WTC11 (cell line): ENCODE data around the gene TBX4. TPM values are rescaled to one million over a fixed set of nuclear protein-coding genes. Genes with fewer than 3 reads are reported as not detected.

Experiments
- ATAC-seq: fragments of 200-7000 bp; cut with Tn5 transposase; 2 replicates; pipeline ENCODE4 v1.10.0; 2021; ENCODE audit warnings: mild to moderate bottlenecking, moderate library complexity
- CTCF ChIA-PET: fragments of 300-600 bp; sonication (Branson Sonifier 250); formaldehyde crosslinking; loops from one replicate; lab custom pipeline; 2021; ENCODE audit warnings: antibody characterized with exemption; lab: Charles Lee
- POLR2A ChIA-PET: fragments of 350-600 bp; sonication (Branson Sonifier 250); formaldehyde crosslinking; loops from one replicate; lab custom pipeline; 2021; ENCODE audit warnings: antibody characterized with exemption; lab: Charles Lee
- DNase-seq: peaks from one replicate; pipeline ENCODE4 v3.0.0; 2021; ENCODE audit warnings: low spot score
- H3K27ac Mint-ChIP-seq: 2 replicates; pipeline ENCODE4 v1.8.0; 2021; ENCODE audit warnings: mixed read lengths
- H3K27me3 Mint-ChIP-seq: 2 replicates; pipeline ENCODE4 v1.8.0; 2021; ENCODE audit warnings: low read depth, mild to moderate bottlenecking, moderate library complexity, mixed read lengths
- H3K36me3 Mint-ChIP-seq: 2 replicates; pipeline ENCODE4 v1.8.0; 2021; ENCODE audit warnings: mixed read lengths
- H3K4me1 Mint-ChIP-seq: 2 replicates; pipeline ENCODE4 v1.8.0; 2022; ENCODE audit warnings: mixed read lengths
- H3K4me3 Mint-ChIP-seq: 2 replicates; pipeline ENCODE4 v1.8.0; 2021; ENCODE audit warnings: mild to moderate bottlenecking, moderate library complexity, mixed read lengths
- H3K9me3 Mint-ChIP-seq: 2 replicates; pipeline ENCODE4 v1.8.0; 2021; ENCODE audit warnings: mixed read lengths
- AFF4 ChIP-seq: sonication (generic); formaldehyde crosslinking; IDR thresholded peaks from 2 replicates; pipeline ENCODE4 v1.8.1; 2023; ENCODE audit warnings: mild to moderate bottlenecking, missing genetic modification reagents, borderline replicate concordance
- ATF1 ChIP-seq: sonication (generic); formaldehyde crosslinking; IDR thresholded peaks from 2 replicates; pipeline ENCODE4 v1.8.1; 2023; ENCODE audit warnings: mild to moderate bottlenecking, moderate library complexity, missing genetic modification reagents
- ESRRA ChIP-seq: sonication (generic); formaldehyde crosslinking; IDR thresholded peaks from 2 replicates; pipeline ENCODE4 v1.8.1; 2022; ENCODE audit warnings: mild to moderate bottlenecking, missing genetic modification reagents, borderline replicate concordance
- JUN ChIP-seq: sonication (generic); formaldehyde crosslinking; IDR thresholded peaks from 2 replicates; pipeline ENCODE4 v1.8.0; 2023; ENCODE audit warnings: mild to moderate bottlenecking, missing genetic modification reagents
- MXD4 ChIP-seq: fragments of 250-450 bp; sonication (Bioruptor Pico); IDR thresholded peaks from 2 replicates; pipeline ENCODE4 v1.8.0; 2021; ENCODE audit warnings: mild to moderate bottlenecking, moderate library complexity, borderline replicate concordance
- NFATC4 ChIP-seq: fragments of 250-450 bp; sonication (Bioruptor Pico); IDR thresholded peaks from 2 replicates; pipeline ENCODE4 v1.9.0; 2021; ENCODE audit warnings: mild to moderate bottlenecking
- NFE2L1 ChIP-seq: sonication (generic); formaldehyde crosslinking; IDR thresholded peaks from 2 replicates; pipeline ENCODE4 v1.8.1; 2023; ENCODE audit warnings: missing genetic modification reagents
- NR2C2 ChIP-seq: sonication (generic); formaldehyde crosslinking; IDR thresholded peaks from 2 replicates; pipeline ENCODE4 v1.8.0; 2022; ENCODE audit warnings: mild to moderate bottlenecking, missing genetic modification reagents
- PRRX2 ChIP-seq: fragments of 250-450 bp; sonication (Bioruptor Pico); IDR thresholded peaks from 2 replicates; pipeline ENCODE4 v1.8.0; 2021; ENCODE audit warnings: mild to moderate bottlenecking
- RORB ChIP-seq: fragments of 250-450 bp; sonication (Bioruptor Pico); IDR thresholded peaks from 2 replicates; pipeline ENCODE4 v1.9.0; 2021; ENCODE audit warnings: mild to moderate bottlenecking
- SOX15 ChIP-seq: fragments of 250-450 bp; sonication (Bioruptor Pico); IDR thresholded peaks from 2 replicates; pipeline ENCODE4 v1.9.0; 2021; ENCODE audit warnings: mild to moderate bottlenecking
- TEAD4 ChIP-seq: sonication (generic); formaldehyde crosslinking; IDR thresholded peaks from 2 replicates; pipeline ENCODE4 v1.8.0; 2022; ENCODE audit warnings: mild to moderate bottlenecking, missing genetic modification reagents
- ZNF232 ChIP-seq: sonication (generic); formaldehyde crosslinking; IDR thresholded peaks from 2 replicates; pipeline ENCODE4 v1.8.0; 2022; ENCODE audit warnings: mild to moderate bottlenecking, missing genetic modification reagents
- ZNF263 ChIP-seq: sonication (generic); formaldehyde crosslinking; IDR thresholded peaks from 2 replicates; pipeline ENCODE4 v1.8.1; 2022; ENCODE audit warnings: low read depth, mild to moderate bottlenecking, moderate library complexity, missing genetic modification reagents
- ZNF281 ChIP-seq: sonication (generic); formaldehyde crosslinking; IDR thresholded peaks from 2 replicates; pipeline ENCODE4 v1.8.0; 2023; ENCODE audit warnings: mild to moderate bottlenecking, missing genetic modification reagents
- ZNF423 ChIP-seq: fragments of 250-450 bp; sonication (Bioruptor Pico); IDR thresholded peaks from 2 replicates; pipeline ENCODE4 v2.1.2; 2022; ENCODE audit warnings: mild to moderate bottlenecking, moderate library complexity
- ZNF512 ChIP-seq: sonication (generic); formaldehyde crosslinking; IDR thresholded peaks from 2 replicates; pipeline ENCODE4 v1.8.1; 2022; ENCODE audit warnings: missing genetic modification reagents, borderline replicate concordance
- ZNF671 ChIP-seq: fragments of 250-450 bp; sonication (Bioruptor Pico); IDR thresholded peaks from 2 replicates; pipeline ENCODE4 v1.8.0; 2021; ENCODE audit warnings: mild to moderate bottlenecking
- total RNA-seq: library from RNA; stranded (reverse); gene quantifications from 3 replicates; pipeline ENCODE4 v1.2.3, GENCODE V29; 2021
- TF ChIP-seq, protein P1 (sequence below): fragments of 200-600 bp; IDR thresholded peaks from 2 replicates; pipeline ENCODE4 v1.8.0; 2022; ENCODE audit warnings: antibody characterized with exemption
- TF ChIP-seq, protein P2 (sequence below): sonication (generic); formaldehyde crosslinking; IDR thresholded peaks from 2 replicates; pipeline ENCODE4 v1.8.0; 2023; ENCODE audit warnings: missing genetic modification reagents, mild to moderate bottlenecking, borderline replicate concordance

The TBX4 gene
- total RNA-seq, 1 experiment from 2014 or later = not detected

DNA sequence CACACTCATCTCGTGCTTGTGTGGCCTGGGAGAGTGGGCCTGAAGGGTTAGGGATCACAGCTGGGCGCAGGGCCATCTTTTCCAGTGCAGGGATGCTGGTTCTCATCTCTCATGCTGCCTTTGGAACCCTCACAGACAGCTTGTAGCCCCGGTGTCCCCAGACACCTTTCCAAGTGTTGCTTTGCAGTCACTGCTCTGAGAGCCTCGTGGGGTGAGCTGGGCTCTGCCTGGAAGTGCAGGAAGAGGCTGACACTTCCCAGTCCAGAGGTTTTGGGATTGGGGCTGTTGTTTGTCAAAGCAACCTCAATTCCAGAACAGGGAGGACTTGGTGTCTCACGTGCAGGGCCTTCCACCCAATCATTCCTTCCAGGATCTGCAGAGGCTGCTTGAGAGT, 28.2 kb downstream of the TBX4 start:
- DNase-seq (no peak), ATAC-seq (no peak)
- POLR2A ChIA-PET = no interaction called here
- Mint-ChIP-seq H3K4me3 (no peak overlapping the region), H3K27ac (no peak overlapping the region), H3K9me3 (no peaks in the 10 kb centered on the region), H3K27me3 (0 out of 2 replicates have a peak, but pooled peaks cover under 1% of the 10 kb centered on the region), H3K36me3 (no peaks in the 10 kb centered on the region), H3K4me1 (no peaks in the 10 kb centered on the region)
- TF ChIP-seq NFATC4 (CRISPR knock-in tag) = no peak
- TF ChIP-seq, protein P1, sequence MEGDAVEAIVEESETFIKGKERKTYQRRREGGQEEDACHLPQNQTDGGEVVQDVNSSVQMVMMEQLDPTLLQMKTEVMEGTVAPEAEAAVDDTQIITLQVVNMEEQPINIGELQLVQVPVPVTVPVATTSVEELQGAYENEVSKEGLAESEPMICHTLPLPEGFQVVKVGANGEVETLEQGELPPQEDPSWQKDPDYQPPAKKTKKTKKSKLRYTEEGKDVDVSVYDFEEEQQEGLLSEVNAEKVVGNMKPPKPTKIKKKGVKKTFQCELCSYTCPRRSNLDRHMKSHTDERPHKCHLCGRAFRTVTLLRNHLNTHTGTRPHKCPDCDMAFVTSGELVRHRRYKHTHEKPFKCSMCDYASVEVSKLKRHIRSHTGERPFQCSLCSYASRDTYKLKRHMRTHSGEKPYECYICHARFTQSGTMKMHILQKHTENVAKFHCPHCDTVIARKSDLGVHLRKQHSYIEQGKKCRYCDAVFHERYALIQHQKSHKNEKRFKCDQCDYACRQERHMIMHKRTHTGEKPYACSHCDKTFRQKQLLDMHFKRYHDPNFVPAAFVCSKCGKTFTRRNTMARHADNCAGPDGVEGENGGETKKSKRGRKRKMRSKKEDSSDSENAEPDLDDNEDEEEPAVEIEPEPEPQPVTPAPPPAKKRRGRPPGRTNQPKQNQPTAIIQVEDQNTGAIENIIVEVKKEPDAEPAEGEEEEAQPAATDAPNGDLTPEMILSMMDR = no peak
- no peak for TF ChIP-seq NFE2L1 (CRISPR knock-in tag)
- no peak for TF ChIP-seq ESRRA (CRISPR knock-in tag)
- TF ChIP-seq ZNF263 (CRISPR knock-in tag) = no peak
- no peak for TF ChIP-seq ZNF671 (CRISPR knock-in tag)
- TF ChIP-seq NR2C2 = no peak
- TF ChIP-seq ZNF512 (CRISPR knock-in tag) = no peak
- no peak for TF ChIP-seq PRRX2 (CRISPR knock-in tag)
- TF ChIP-seq ATF1 (CRISPR knock-in tag) = no peak
- TF ChIP-seq TEAD4 (CRISPR knock-in tag) = no peak
- no peak for TF ChIP-seq SOX15
- TF ChIP-seq JUN (CRISPR knock-in tag) = no peak
- no peak for TF ChIP-seq ZNF232 (CRISPR knock-in tag)
- no peak for TF ChIP-seq ZNF423 (CRISPR knock-in tag)
- no peak for TF ChIP-seq AFF4 (CRISPR knock-in tag)
- TF ChIP-seq RORB (CRISPR knock-in tag) = no peak
- TF ChIP-seq, protein P2, sequence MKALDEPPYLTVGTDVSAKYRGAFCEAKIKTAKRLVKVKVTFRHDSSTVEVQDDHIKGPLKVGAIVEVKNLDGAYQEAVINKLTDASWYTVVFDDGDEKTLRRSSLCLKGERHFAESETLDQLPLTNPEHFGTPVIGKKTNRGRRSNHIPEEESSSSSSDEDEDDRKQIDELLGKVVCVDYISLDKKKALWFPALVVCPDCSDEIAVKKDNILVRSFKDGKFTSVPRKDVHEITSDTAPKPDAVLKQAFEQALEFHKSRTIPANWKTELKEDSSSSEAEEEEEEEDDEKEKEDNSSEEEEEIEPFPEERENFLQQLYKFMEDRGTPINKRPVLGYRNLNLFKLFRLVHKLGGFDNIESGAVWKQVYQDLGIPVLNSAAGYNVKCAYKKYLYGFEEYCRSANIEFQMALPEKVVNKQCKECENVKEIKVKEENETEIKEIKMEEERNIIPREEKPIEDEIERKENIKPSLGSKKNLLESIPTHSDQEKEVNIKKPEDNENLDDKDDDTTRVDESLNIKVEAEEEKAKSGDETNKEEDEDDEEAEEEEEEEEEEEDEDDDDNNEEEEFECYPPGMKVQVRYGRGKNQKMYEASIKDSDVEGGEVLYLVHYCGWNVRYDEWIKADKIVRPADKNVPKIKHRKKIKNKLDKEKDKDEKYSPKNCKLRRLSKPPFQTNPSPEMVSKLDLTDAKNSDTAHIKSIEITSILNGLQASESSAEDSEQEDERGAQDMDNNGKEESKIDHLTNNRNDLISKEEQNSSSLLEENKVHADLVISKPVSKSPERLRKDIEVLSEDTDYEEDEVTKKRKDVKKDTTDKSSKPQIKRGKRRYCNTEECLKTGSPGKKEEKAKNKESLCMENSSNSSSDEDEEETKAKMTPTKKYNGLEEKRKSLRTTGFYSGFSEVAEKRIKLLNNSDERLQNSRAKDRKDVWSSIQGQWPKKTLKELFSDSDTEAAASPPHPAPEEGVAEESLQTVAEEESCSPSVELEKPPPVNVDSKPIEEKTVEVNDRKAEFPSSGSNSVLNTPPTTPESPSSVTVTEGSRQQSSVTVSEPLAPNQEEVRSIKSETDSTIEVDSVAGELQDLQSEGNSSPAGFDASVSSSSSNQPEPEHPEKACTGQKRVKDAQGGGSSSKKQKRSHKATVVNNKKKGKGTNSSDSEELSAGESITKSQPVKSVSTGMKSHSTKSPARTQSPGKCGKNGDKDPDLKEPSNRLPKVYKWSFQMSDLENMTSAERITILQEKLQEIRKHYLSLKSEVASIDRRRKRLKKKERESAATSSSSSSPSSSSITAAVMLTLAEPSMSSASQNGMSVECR (CRISPR knock-in tag) = no peak
- no peak for TF ChIP-seq MXD4 (CRISPR knock-in tag)
- no peak for TF ChIP-seq ZNF281 (CRISPR knock-in tag)
- CTCF ChIA-PET = interaction anchor here (1.0 to 3.2 kb wide), 4 partner anchors 12 to 68 kb away, joined by 4 to 14 read pairs (median 4); no protein-coding TSS in a partner anchor
